ENCODE measurements around the gene SH3BP1.
"Not testable (repeated sequence)": the region's sequence is repeated elsewhere in the genome, so short reads cannot be mapped to it uniquely, and the experiment has no call there.

Gene SH3BP1

DNA sequence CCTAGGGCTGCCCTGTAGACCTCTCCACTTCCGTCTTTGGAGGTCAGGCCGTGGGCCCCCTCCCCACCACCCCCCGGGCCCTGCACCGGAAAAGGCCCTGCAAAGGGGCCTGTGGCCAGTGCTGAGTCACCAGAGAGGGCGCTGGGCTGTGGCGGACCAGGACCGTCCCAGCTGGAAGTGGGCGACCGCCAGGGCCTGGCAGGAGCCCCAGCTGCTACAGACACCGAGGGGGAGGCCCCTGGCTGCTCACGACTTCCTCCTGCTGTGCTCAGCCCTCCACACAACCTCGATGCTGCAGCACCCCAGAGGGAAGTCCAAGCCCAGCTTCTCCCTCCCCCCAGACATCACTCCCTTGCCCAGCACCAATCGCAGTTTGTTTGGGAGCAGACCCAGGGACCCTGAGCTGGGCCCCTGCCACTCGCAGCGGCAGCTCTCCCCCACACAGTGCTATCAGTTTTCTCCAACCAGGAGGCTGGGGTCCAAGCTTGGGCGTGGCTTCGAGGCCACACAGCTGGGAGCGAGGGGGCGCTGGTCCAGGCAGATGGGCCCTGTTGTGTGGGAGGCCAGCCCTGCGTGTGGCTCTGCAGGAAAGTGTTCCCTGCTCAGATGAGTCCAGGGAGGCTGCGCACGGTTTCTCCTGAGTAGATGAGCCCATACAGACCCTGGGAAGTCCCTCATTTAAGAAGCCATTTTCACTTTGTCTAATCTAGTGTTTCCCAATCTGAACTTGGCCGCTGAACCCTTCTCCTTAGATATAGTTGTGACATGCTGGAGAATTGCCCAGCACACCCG is 5.6 kb upstream of the SH3BP1 start:
- no peak for DNase-seq (ENCODE audit: low read depth)

DNA sequence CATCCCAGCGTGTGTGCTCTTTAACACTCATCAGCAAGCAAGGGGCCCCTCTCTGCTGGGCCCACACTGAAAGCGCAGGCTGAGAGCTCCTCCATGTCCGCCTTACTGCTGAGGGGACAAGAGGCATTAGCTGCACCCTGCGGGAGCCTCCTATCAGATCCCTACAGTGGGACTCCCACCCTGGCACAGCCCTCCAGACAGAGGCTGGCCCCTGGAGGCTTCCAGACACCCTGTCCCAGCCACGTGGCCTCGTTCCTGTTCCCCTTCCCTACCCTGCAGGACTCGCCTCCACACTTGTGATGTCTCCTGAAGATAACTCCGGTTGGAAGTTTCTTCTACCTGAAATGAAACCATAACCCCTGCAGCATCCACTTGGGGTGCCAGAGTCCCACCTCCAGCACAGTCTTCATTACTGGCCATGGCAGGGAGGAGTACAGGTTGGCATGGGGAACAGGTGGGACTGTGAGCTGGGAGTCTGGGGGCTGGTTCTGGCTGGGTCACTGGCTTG is 5.0 kb upstream of the SH3BP1 start:
- DNase-seq (ENCODE audit: low read depth): no peak

DNA sequence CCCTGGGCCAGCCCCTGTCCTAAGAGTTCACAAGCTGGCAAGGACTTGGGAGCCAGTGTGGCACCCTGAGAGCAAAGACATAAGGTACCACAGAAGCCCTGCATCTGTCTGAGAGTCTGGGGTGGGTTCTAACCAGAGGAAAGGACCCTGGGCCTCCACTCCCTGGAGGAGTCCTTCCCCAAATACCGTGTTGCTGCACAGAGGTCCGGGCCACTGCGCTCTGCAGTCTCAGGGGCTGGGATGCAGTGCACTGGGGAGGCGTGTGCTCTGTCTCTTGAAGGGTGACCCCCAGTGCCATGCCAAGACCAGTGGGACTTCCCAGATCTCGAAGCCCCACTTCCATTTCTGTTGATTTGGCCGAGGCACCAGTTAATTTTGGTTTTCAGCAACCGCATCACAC is 4.3 kb upstream of the SH3BP1 start:
- no peak for DNase-seq (ENCODE audit: low read depth)

DNA sequence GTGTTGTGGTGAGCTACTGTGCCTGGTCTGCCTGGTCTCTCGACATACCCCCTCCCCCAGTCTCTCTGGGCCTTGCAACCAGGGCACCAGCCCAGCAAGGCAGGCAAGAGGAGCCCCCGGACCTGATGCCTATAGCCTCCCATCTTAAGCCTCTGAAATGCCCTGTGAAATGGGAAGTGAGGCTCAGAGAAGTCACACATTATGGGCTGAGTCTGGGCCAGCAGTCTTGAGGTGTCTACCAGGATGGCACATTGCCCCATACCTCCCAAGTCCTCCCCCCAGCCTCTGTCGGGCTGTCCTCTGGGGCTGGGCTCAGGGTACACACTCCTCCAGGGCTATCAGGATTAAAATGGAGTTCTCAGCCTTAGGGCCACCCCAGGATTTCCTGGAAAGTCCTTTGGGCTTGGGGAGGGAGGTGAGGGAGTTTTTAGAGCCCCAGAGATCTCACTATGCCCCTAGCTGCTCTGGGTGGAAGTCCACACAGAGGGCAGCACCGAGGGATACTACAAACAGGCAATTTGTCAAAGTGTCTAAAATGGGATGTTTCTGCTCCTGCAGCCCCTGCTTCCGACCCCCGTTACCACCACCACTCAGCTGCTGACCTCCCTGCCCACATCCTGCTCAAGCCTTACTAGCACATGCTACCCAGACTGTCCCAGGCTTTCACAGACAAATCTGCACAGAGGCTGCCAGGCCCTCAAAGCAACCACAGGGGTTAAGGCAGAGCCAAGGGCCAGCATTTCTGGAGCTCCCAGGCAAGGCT is 3.1 kb upstream of the SH3BP1 start:
- no peak for DNase-seq (ENCODE audit: low read depth)

DNA sequence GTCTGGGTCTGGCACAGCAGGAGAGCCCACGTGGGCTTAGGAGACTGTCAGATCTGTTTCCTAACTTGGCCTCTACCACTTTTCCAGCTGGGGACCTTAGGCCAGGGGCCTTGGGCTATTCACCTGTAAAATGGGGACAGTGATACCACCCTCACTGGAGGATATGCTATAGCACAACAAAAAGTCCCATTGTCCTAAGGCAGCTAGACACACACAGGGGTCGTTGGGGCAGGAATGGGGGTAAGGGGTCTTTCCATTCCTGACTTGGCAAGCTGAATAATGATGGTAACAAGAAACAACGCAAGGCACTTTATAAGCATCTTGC is 2.6 kb upstream of the SH3BP1 start:
- DNase-seq (ENCODE audit: low read depth): no peak

DNA sequence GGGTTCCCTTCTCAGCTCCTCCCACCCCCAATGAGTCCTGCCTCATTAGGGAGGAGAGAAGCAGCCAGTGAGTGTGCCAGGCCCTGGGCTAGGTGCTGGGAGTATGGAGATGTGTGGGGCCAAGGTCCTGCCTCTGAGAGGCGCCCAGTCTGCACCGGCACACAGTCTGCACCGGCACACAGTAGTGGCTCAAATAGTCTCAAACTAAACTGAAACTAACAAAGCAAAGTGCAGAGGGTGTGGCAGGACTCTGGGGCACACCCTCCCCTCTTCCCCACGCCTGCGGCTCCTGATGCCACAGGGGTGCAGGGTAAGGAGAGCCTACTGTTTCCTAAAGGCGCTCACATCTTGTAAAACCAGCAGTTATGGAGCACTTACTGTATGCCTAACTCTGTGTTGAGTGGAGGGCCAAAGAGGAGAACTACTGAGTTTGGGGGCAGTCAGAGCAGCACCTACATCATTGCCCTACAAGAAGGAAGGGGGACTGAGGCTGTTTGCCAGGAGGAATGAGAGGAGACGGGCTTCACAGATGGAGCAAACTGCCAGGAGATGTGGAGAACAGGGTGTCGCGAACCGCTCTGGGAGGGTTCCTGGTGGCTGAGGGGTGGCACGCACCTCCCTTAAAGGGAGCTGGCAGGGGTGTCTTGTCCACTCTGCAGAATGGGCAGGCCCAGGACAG is 939 bp upstream of the SH3BP1 start:
- no peak for DNase-seq (ENCODE audit: low read depth)

DNA sequence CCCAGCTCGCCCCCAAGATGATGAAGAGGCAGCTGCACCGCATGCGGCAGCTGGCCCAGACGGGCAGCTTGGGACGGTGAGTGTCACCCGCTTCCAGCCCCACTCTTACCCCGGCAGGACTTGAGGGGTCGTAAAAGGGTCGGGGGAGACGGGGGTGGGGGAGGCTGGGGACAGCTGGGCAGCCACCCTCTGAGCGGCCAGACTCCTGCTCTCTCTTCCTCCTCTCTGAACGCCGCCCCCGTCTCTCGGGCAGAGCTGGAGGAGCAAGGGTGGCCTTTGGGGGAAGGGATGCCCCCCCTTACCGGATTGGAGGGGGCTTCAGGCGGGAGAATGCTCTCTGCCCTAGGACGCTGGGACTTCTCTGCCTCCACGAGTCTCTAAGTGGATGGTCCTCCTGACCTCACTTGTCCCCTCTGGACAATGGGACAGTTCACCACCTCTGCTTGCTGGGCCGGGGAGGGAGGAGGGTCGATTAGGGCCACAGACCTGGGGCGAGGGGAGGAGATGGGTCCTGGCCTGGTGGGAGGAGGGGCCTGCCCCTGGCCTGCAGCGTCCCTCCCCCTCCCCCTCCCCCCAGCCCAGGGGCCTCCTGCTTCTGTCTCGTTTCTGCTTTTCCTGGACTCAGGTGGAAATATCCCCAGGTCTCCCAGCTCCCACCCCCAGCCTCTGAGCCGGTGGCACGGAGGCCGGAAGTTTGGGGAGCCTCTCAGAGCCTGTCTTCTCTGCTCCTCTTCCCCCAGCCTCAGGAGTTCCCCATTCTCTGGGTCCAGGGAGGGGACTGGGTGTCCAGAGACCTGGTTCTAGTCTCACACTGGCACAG is 512 bp downstream of the SH3BP1 start:
- DNase-seq (ENCODE audit: low read depth): no peak

DNA sequence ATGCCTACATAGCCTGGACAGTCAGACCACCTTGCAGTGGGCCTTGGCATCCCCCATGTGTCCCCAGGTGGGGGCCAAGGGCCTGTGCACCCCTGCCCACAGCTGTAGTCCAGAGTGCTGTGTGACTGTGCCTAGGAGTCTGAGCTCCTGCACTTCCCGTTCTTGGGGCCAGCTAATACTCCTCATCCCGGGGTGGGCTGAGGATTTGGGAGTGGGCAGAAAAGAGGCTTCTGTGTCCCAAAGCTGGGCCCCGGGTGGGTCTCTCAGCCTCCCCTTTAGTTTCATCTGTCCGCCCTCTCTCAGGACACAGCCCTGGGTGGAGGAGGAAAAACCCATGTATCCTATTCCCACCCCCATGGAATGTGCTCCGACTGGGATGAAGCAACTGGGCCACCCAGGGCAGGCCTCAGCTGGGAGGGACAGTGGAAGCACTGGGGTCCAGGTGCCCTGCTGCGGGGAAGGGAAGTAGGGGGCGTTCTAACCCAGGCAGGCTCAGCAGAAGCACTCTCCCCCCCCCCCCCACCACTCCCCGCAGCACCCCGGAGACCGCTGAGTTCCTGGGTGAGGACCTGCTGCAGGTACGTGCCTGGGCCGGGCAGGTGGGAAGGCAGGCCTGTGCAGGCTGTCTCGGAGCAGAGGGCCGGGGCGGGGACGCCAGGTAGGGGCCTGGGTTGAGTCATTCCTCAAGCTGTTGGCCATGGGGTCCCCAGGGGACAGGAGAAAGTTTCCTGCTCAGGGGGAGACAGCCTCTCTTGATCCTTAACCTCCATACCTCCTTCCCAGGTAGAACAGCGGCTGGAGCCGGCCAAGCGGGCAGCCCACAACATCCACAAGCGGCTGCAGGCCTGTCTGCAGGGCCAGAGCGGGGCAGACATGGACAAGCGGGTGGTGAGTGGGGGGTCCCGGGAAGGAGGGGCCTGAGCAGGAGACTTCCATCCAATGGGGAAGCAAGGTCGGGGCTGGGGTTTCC is 1.4 kb downstream of the SH3BP1 start:
- no peak for DNase-seq (ENCODE audit: low read depth)

DNA sequence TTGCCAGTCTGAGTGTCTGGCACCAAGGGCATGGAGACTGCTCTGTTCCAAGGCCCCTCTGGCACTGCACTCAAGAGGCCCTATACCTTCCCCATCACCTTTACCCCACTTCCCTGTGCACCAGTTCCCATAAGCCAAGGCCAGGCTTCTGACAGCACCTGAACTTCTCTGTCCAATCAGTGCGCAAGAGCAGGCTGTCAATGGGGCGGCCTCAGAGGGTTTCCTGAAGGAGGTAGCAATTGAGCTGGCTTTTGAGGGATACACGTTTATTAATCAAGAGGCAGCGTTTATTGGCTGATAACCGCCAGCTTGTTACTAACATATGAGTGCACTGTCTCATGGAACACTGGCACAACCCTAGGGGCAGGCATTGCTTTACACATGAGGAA is 2.1 kb downstream of the SH3BP1 start:
- DNase-seq (ENCODE audit: low read depth): no peak

DNA sequence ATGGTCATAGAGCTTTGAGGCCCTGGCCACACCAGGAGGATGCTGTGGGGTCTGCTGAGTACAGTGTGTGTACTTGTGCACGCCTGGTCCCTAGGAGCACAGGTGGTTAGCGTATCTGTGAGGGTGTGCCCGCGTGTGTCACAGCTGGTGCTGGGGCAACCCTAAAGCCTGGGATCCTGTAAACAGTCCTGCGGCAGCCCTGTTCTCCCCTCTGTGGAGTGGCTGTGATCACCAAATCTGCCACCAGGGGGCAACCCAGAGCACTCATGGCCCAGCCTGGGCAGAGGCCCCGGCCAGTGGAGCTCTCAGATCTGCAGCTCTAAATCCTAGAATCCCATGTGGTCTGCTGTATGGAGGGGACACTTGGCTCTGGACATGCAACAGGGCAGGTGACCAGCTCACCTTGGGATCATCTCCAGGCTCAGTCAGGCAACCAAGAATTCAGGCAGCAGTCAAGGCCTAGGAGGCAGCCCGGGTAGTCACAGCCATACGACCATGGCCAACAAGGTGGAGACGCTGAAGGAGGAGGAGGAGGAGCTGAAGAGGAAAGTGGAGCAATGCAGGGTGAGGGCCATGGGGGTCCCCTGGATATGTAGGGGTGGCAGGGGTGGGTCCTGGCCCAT is 3.9 kb downstream of the SH3BP1 start:
- DNase-seq (ENCODE audit: low read depth): peak; percentile 88

DNA sequence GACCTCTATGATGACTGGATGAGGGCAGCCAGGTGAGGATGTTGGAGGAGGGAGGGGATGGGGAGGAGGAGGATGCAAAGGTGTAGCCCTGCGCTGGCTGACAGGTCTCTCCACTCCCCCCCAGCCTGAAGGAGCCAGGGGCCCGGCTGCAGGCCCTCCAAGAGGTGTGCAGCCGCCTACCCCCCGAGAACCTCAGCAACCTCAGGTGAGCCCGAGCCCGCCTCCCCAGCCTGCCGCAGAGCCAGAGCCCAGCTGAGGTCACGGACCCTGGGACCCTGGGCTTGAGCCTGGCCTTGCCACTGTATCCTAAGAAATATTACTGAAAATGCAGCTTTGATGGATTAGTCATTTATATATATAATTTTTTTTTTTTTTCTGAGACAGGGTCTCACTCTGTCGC is 7.8 kb downstream of the SH3BP1 start:
- no peak for DNase-seq (ENCODE audit: low read depth)

DNA sequence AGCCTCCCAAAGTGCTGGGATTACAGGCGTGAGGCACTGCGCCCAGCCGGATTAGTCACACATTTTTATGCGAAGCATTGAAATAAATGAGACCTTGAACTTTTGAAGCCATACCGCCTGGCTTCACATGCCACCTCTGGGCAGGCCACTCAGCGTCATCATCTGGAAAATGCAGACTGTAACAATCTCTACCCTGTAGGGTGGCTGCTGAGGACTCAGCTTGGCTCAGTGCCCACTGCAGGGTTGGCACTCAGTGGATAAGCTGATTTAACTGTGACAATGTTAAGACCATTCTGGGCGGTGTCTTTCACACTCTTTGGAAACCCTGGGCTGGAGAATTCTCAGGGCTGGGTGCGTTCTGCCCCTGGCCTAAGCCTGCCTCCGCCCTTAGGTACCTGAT is 8.5 kb downstream of the SH3BP1 start:
- DNase-seq (ENCODE audit: low read depth): no peak

DNA sequence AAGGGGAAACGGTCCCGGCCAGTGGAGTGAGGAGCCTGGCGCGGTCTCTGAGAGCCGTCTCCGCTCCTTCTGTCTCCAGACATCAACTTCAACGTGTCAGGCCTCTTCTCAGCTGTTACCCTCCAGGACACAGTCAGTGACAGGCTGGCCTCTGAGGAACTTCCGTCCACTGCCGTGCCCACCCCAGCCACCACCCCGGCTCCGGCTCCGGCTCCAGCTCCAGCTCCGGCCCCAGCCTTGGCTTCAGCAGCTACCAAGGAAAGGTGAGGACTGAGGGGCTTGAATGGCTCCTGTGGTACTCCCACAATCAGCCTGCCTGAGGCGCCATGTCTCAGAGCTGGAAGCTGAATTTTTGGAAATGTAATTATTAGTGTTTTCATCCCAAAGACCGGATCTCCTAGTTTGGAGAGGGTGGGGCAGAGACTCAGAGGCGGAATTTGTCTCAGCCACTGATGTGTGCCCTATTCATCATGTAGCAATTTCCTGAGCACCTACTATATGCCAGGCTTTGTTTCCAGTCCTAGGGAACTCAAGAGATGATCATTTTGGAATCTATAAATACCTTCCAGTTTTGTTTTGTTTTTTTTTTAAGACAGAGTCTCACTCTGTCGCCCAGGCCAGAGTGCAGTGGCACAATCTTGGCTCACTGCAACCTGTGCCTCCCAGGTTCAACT is 11.1 kb downstream of the SH3BP1 start:
- DNase-seq (ENCODE audit: low read depth): no peak

DNA sequence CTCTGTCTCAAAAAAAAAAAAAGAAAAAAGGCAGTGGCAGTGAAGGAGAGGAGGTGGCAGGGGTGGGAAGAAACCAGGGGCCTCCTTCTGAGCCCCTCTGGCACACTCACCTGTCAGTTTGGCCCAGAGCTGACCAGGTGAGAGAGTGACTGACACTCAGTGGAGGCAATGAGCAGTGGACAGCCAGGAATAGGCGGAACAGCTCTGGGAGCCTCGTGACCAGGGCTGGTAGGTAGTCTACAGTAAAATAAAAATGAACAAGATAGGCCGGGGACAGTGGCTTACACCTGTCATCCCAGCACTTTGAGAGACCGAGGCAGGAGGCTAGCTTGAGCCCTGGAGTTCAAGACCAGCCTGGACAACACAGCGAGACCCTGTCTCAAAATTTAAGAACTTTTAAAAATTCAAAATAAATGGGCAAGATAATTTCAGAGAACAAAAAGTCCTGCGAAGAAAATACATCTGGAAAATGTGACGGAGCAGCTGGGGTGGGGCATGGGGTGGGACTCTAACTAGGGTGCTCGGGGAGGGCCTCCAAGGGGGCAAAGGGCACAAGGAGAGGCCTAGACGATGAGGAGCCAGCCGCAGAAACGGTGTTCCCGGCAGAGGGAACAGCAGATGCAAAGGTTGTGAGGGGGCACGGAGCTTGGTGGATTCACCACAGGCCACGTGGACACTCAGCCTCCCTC is 15.2 kb downstream of the SH3BP1 start:
- no peak for DNase-seq (ENCODE audit: low read depth)

DNA sequence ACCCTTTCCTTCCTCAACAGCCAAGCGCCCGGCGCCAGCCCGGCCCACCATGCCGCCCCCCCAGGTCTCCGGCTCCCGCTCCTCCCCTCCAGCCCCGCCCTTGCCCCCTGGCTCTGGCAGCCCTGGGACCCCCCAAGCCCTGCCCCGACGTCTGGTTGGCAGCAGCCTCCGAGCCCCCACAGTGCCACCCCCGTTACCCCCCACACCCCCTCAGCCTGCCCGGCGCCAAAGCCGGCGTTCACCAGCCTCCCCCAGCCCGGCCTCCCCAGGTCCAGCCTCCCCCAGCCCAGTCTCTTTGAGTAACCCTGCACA is 15.7 kb downstream of the SH3BP1 start:
- no peak for DNase-seq (ENCODE audit: low read depth)

DNA sequence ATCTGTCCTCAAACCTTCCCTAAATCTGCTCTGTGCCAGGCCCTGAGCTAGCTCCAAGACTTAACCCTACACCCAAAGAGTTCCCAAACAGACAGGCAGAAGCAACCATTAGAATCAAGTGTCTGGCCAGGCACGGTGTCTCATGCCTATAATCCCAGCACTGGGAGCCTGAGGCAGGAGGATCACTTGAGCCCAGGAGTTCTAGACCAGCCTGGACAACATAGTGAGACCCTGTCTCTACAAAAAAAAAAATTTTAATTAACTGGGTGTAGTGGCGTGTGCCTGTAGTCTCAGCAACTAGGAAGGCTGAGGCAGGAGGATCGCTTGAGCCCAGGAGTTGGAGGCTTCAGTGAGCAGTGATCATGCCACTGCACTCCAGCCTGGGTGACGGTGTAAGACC is 17.1 kb downstream of the SH3BP1 start:
- DNase-seq (ENCODE audit: low read depth): not testable (repeated sequence)

DNA sequence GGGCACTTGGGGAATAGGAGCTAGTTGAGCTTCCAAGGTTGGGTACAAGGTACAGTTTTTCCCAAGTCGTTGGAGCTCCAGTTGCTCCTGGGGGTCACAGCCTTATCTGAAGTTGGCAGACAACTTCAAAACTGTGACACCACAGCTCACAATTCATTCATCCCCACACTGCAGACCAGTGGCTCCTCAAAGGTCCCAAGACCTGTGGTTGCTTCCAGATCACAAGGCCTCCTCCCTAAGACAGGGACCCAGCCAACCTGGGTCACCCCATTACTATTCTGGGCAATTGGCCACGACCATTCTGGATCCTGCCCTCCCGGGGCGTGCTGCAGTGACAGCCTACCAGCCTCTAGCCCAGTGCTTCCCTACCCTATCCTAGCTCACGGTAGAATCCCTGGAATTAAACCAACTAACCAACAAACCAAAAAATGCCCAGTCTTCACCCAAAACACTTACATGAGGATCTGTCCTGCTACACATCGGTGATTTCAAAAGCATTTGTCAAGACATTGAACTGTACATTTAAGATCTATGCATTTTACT is 18.2 kb downstream of the SH3BP1 start:
- no peak for DNase-seq (ENCODE audit: low read depth)

DNA sequence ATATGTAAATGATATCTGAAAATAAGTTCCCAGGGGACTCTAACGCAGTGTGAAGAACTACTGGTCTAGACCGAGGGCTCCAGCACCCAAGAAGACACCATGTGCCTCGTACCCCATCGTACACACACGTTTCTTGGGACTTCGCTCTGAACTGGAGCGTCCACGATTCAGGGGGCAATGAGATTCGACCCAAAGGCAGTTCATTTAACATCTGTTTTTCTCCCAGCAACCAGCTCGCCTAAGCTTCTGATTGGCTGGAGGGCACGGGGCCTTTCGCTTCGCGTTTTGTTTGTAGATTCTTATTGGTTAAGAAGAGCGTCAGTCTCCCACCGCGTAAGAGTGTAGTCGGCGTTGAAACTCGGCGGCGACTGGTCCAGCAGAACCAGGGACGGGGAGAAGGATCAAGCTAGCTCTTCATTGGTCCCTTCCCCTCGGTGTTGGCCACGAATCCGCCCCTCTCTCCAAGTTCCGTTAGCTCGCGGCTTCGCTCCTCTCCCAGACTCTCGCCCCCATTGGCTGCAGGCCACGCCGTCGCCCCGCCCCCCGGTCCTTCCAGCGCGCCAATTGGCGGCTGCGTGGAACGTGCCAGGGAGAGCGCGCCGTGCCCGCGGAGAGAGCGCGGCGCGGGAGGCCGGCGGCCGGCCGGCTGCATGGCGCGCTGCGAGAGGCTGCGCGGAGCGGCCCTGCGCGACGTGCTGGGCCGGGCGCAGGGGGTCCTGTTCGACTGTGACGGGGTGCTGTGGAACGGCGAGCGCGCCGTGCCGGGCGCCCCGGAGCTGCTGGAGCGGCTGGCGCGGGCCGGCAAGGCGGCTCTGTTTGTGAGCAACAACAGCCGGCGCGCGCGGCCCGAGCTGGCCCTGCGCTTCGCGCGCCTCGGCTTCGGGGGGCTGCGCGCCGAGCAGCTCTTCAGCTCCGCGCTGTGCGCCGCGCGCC is 18.9 kb downstream of the SH3BP1 start, which contains the start of gene PDXP:
Gene PDXP (plus strand): TSS at position 591 of the 933 bp plus-strand sequence. CDS start 60 bp downstream, at position 651.
- DNase-seq (ENCODE audit: low read depth): peak; percentile 98

Data from stimulated activated CD8-positive, alpha-beta memory T cell treated with anti-CD3 and anti-CD28 coated beads, Interleukin-7, amount 100 ng/mL, for 24 hours (primary cell).